Activated CD8-positive, alpha-beta T cell treated with anti-CD3 and anti-CD28 coated beads for 36 hours (primary cell): ENCODE measurements around the gene MED7. TPM values are rescaled to one million over a fixed set of nuclear protein-coding genes. Genes with fewer than 3 reads are reported as not detected.

Source experiments
- ATAC-seq: fragments of 200-7000 bp; cut with Tn5 transposase; one replicate; pipeline ENCODE4 v1.10.0; 2021; ENCODE audit warnings: mild to moderate bottlenecking, moderate library complexity
- CTCF ChIA-PET: fragments of 350-600 bp; sonication (Branson Sonifier 250); formaldehyde crosslinking; loops from one replicate; lab custom pipeline; 2021; ENCODE audit warnings: antibody characterized with exemption; lab: Charles Lee
- POLR2A ChIA-PET: fragments of 350-600 bp; sonication (Branson Sonifier 250); formaldehyde crosslinking; loops from one replicate; lab custom pipeline; 2021; ENCODE audit warnings: antibody characterized with exemption; lab: Charles Lee
- DNase-seq: peaks from one replicate; pipeline ENCODE4 v3.0.0-alpha.2; 2020
- H3K27ac Mint-ChIP-seq: one replicate; pipeline ENCODE4 v1.8.0; 2021; ENCODE audit warnings: mild to moderate bottlenecking, mixed read lengths
- H3K27me3 Mint-ChIP-seq: one replicate; pipeline ENCODE4 v1.8.0; 2021; ENCODE audit warnings: mixed read lengths
- H3K36me3 Mint-ChIP-seq: one replicate; pipeline ENCODE4 v1.8.0; 2021; ENCODE audit warnings: low read depth, mixed read lengths
- H3K4me1 Mint-ChIP-seq: one replicate; pipeline ENCODE4 v1.8.0; 2021; ENCODE audit warnings: low read depth, mixed read lengths
- H3K4me3 Mint-ChIP-seq: one replicate; pipeline ENCODE4 v1.8.0; 2021; ENCODE audit warnings: mild to moderate bottlenecking, moderate library complexity, mixed read lengths
- H3K9me3 Mint-ChIP-seq: one replicate; pipeline ENCODE4 v1.8.0; 2021; ENCODE audit warnings: mixed read lengths
- CTCF ChIP-seq: fragments of 200-600 bp; IDR thresholded peaks from one replicate; pipeline ENCODE4 v1.8.0; 2022; ENCODE audit warnings: antibody characterized with exemption, mild to moderate bottlenecking
- intact Hi-C: fragments of 100-400 bp; cut with micrococcal nuclease; formaldehyde crosslinking; loops from one replicate; pipeline ENCODE4 v1.10.0; 2022
- total RNA-seq, 2 experiments: library from RNA; stranded (reverse); gene quantifications; one replicate each; pipeline ENCODE4 v1.2.3, GENCODE V29; 2021

The MED7 gene
- total RNA-seq, 2 experiments from 2014 or later = 13.6 to 13.7 TPM

GRCh38 chr5:157107508-157107907, 35.2 kb downstream of the MED7 start:
- ATAC-seq (no peak), DNase-seq (no peak)
- intact Hi-C loops = loop anchor here (5.0 kb wide), 2 partner anchors 80 to 185 kb away; no protein-coding TSS in a partner anchor
- CTCF ChIA-PET = interaction anchor here (1.5 kb wide), 1 partner anchor 24 kb away, joined by 7 read pairs; no protein-coding TSS in a partner anchor
- POLR2A ChIA-PET = interaction anchor here (0.7 to 2.2 kb wide), 2 partner anchors 34 to 35 kb away, joined by 3 to 10 read pairs; partner anchors contain the start of gene MED7
- H3K27me3 Mint-ChIP-seq = no peaks in the 10 kb centered on the region
- no peaks in the 10 kb centered on the region for H3K9me3 Mint-ChIP-seq
- H3K4me3 Mint-ChIP-seq = peak overlapping the region; percentile 78
- peaks cover 35% of the 10 kb centered on the region for H3K36me3 Mint-ChIP-seq
- TF ChIP-seq CTCF = no peak
- peak overlapping the region; percentile 84 for H3K27ac Mint-ChIP-seq
- peaks cover 55% of the 10 kb centered on the region for H3K4me1 Mint-ChIP-seq

- H3K4me1 Mint-ChIP-seq = peaks cover 55% of the 10 kb centered on the region
- peak overlapping the region; percentile 84 for H3K27ac Mint-ChIP-seq
- no peaks in the 10 kb centered on the region for H3K27me3 Mint-ChIP-seq
- ATAC-seq (peak; percentile 11), DNase-seq (peak; percentile 71)
- no peaks in the 10 kb centered on the region for H3K9me3 Mint-ChIP-seq
- no peak for TF ChIP-seq CTCF
- peaks cover 40% of the 10 kb centered on the region for H3K36me3 Mint-ChIP-seq
- H3K4me3 Mint-ChIP-seq = peak overlapping the region; percentile 78
- ChIA-PET CTCF (no interaction called here), POLR2A (interaction anchor here (0.7 to 2.2 kb wide), 2 partner anchors 34 to 36 kb away, joined by 3 to 10 read pairs; partner anchors contain the start of gene MED7)
- intact Hi-C loops = loop anchor here (5.0 kb wide), 2 partner anchors 80 to 185 kb away; no protein-coding TSS in a partner anchor
Observed at GRCh38 chr5:157106630-157107461, 35.8 kb downstream of the MED7 start.

- POLR2A ChIA-PET = interaction anchor here (0.7 to 3.3 kb wide), 2 partner anchors 16 to 121 kb away, joined by 3 to 11 read pairs; no protein-coding TSS in a partner anchor
- peak; percentile 92 for ATAC-seq
- intact Hi-C loops = no loop called here
Observed at GRCh38 chr5:157100140-157100679, 42.5 kb downstream of the MED7 start.

GRCh38 chr5:157088342-157088990, 54.2 kb downstream of the MED7 start:
- Mint-ChIP-seq H3K4me1 (peaks cover 4% of the 10 kb centered on the region), H3K27me3 (no peaks in the 10 kb centered on the region), H3K9me3 (no peaks in the 10 kb centered on the region), H3K4me3 (no peak overlapping the region), H3K36me3 (peaks cover 34% of the 10 kb centered on the region), H3K27ac (no peak overlapping the region)
- intact Hi-C loops = no loop called here
- ATAC-seq (no peak), DNase-seq (no peak)
- ChIA-PET POLR2A (no interaction called here), CTCF (no interaction called here)
- no peak for TF ChIP-seq CTCF

More at GRCh38 chr5:157100140-157100679, 42.5 kb downstream of the MED7 start:
- peak; percentile 78 for DNase-seq
- peaks cover 1% of the 10 kb centered on the region for H3K9me3 Mint-ChIP-seq
- H3K4me1 Mint-ChIP-seq = peaks cover 36% of the 10 kb centered on the region
- H3K4me3 Mint-ChIP-seq = peak overlapping the region; percentile 35
- CTCF ChIA-PET = no interaction called here
- peak overlapping the region; percentile 95 for H3K27ac Mint-ChIP-seq
- no peaks in the 10 kb centered on the region for H3K27me3 Mint-ChIP-seq
- H3K36me3 Mint-ChIP-seq = peaks cover 43% of the 10 kb centered on the region
- TF ChIP-seq CTCF = no peak

Other genes starting within 250 kb of the MED7 start
- 1 to 10 TPM in 1 of 2 experiments, under 1 TPM in 1; 0.83 to 1.2 TPM for gene TIMD4, start 179.6 kb downstream of the MED7 start, total RNA-seq
- under 1 TPM in 1 of 2 experiments, not detected in 1; 0.54 TPM for gene HAVCR1, start 83.7 kb downstream of the MED7 start, total RNA-seq
- 10 to 100 TPM; 28.7 to 34.6 TPM for gene HAVCR2, start 33.8 kb downstream of the MED7 start, total RNA-seq
- gene GARIN3, start 23.4 kb upstream of the MED7 start, total RNA-seq = 1 to 10 TPM in 1 of 2 experiments, under 1 TPM in 1; 0.77 to 1.1 TPM
- 100 to 1,000 TPM; 229 to 236 TPM for gene ITK, start 38.0 kb upstream of the MED7 start, total RNA-seq
- gene CYFIP2, start 123.3 kb upstream of the MED7 start, total RNA-seq = 100 to 1,000 TPM; 350 to 351 TPM